Testis (tissue), 3 donors: ENCODE results near the gene SRD5A1. TPM values are rescaled to one million over a fixed set of nuclear protein-coding genes. Genes with fewer than 3 reads are reported as not detected.

Source experiments
- DNase-seq: peaks from one replicate; pipeline ENCODE4 v3.0.0-alpha.2; 2019
- H3K27ac ChIP-seq, 2 donors: fragments of 200-600 bp; sonication (generic); one replicate each; pipeline ENCODE4 v1.5.1; 2019
- H3K27me3 ChIP-seq: fragments of 200-600 bp; sonication (generic); one replicate; pipeline ENCODE4 v1.5.1; 2019
- H3K36me3 ChIP-seq: fragments of 200-600 bp; sonication (generic); one replicate; pipeline ENCODE4 v1.5.1; 2017; ENCODE audit warnings: low read depth; ENCODE audit errors: missing control alignments
- H3K4me1 ChIP-seq: fragments of 200-600 bp; sonication (generic); one replicate; pipeline ENCODE4 v1.5.1; 2019
- H3K4me3 ChIP-seq, 2 donors: fragments of 200-600 bp; sonication (generic); one replicate each; pipeline ENCODE4 v1.5.1; 2017 to 2019
- H3K9me3 ChIP-seq: fragments of 200-600 bp; sonication (generic); one replicate; pipeline ENCODE4 v1.5.1; 2017
- POLR2A ChIP-seq: fragments of 450-650 bp; IDR thresholded peaks from one replicate; pipeline ENCODE4 v1.6.1; 2017; ENCODE audit warnings: antibody characterized with exemption, mild to moderate bottlenecking, moderate library complexity
- WGBS, 2 donors: methylation state at CpG; one replicate each; pipeline ENCODE4 v1.1.5; 2018; 5-methylcytosine and 5-hydroxymethylcytosine counted together
- intact Hi-C: fragments of 100-400 bp; cut with DNase I; formaldehyde crosslinking; loops from one replicate; pipeline ENCODE4 v1.15.1; 2023; ENCODE audit warnings: low total_unique reads
- polyA plus RNA-seq: library from polyadenylated mRNA; stranded (reverse); fragments of 350-450 nt; fragmentation: Illumina TruSeq; extraction: RNeasy Lipid Tissue Mini Kit (QIAGEN cat#74804); gene quantifications from one replicate; pipeline ENCODE4 v1.2.3, GENCODE V29; 2014; ENCODE audit warnings: low read depth, low replicate concordance; ENCODE audit not compliant: insufficient read depth
- total RNA-seq, 2 donors: library from RNA; depleted of rRNA; stranded (reverse); fragments of >200 nt; gene quantifications; one replicate each; pipeline ENCODE4 v1.2.3, GENCODE V29; 2016
- TF ChIP-seq, protein P1 (sequence below), 3 experiments: fragments of 450-650 bp in 2 of 3; fragments of 200-600 bp in 1 of 3; sonication (generic) in 1 of 3; IDR thresholded peaks; one replicate each; pipeline ENCODE4 v1.5.1; 2016 to 2019; ENCODE audit warnings: antibody characterized with exemption in 3 of 3, mild to moderate bottlenecking in 2 of 3, moderate library complexity in 1 of 3

The SRD5A1 gene
- total and polyA plus RNA-seq, 3 donors from 2014 or later = 3.8 to 13.9 (median 7.9) TPM

DNA sequence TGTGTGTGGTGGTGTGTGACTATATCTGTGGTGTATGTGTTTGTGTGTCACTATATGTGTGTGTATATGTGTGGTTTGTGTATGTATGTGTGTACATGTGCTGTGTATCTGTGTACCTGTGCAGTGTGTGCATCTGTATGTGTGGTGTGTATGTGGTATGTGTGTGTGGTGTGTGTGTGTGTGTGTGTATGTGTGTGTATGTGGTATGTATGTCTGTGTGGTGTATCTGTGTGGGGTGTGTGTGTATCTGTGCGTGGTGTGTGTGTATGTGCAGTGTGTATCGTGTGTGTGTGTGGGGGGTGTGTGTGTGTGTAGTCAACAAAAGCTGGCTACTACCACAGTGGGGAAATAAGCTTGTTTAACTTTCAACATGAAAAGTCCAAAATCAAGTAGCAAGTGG is 48.4 kb downstream of the SRD5A1 start:
- Histone ChIP-seq H3K27ac (no peak overlapping the region), H3K36me3 (no peaks in the 10 kb centered on the region), H3K9me3 (no peaks in the 10 kb centered on the region), H3K4me1 (no peaks in the 10 kb centered on the region), H3K27me3 (no peaks in the 10 kb centered on the region), H3K4me3 (no peak overlapping the region)
- no peak for DNase-seq
- 36 to 42% methylated on average over 2 of the region's 2 CpGs for WGBS, 2 donors
- intact Hi-C loops = no loop called here
- TF ChIP-seq, protein P1, sequence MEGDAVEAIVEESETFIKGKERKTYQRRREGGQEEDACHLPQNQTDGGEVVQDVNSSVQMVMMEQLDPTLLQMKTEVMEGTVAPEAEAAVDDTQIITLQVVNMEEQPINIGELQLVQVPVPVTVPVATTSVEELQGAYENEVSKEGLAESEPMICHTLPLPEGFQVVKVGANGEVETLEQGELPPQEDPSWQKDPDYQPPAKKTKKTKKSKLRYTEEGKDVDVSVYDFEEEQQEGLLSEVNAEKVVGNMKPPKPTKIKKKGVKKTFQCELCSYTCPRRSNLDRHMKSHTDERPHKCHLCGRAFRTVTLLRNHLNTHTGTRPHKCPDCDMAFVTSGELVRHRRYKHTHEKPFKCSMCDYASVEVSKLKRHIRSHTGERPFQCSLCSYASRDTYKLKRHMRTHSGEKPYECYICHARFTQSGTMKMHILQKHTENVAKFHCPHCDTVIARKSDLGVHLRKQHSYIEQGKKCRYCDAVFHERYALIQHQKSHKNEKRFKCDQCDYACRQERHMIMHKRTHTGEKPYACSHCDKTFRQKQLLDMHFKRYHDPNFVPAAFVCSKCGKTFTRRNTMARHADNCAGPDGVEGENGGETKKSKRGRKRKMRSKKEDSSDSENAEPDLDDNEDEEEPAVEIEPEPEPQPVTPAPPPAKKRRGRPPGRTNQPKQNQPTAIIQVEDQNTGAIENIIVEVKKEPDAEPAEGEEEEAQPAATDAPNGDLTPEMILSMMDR (IDR thresholded peaks at IDR 0.05) = no peak
- no peak for TF ChIP-seq POLR2A

DNA sequence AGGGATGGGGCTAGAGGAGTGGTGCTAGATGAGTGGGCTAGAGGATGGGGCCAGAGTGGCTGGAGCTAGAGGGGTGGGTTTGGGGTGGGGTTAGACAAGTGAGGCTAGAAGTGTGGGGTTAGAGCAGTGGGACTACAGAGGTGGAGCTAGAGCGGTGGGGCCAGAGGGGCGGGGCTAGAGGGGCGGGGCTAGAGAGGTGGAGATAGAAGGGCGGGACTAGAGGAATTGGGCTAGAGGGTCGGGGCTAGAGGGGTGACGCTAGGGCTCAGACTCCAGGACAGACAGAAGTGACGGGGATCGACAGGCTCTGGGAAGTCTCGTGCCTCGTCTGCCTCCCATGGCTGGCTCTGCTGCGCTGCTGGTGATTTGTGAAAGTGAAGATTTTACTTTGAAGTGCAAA is 49.0 kb downstream of the SRD5A1 start:
- Histone ChIP-seq H3K27me3 (no peaks in the 10 kb centered on the region), H3K9me3 (no peaks in the 10 kb centered on the region), H3K36me3 (no peaks in the 10 kb centered on the region), H3K4me1 (no peaks in the 10 kb centered on the region), H3K4me3 (no peak overlapping the region), H3K27ac (no peak overlapping the region)
- WGBS, 2 donors = 38 to 53% methylated on average over 11 of the region's 11 CpGs
- DNase-seq = no peak
- TF ChIP-seq, protein P1 (IDR thresholded peaks at IDR 0.05) = no peak
- no peak for TF ChIP-seq POLR2A
- intact Hi-C loops = no loop called here

DNA sequence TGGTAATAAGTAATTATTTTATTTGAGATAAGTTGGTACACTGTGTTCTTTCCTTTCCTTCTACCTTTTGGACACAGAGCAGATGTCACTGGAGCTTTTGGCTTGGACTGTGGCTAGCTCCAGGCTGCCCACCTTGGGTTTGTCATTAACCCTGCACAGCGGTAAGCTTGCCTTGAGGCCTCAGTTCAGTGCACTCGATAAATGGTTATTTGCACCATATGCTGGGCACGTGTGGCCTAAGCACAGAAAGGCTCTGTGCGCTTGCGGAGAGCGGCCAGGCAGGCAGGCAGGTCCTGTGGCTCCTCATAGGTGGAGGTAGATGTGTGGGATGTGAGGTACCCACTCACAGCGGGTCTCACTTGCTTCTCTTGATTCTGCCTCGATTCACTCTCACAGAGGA is 50.0 kb downstream of the SRD5A1 start:
- H3K36me3 ChIP-seq = no peaks in the 10 kb centered on the region
- intact Hi-C loops = no loop called here
- TF ChIP-seq POLR2A = no peak
- TF ChIP-seq, protein P1 (IDR thresholded peaks at IDR 0.05) = no peak
- no peaks in the 10 kb centered on the region for H3K27me3 ChIP-seq
- WGBS, 2 donors = 88 to 93% methylated on average over 8 of the region's 8 CpGs
- no peak overlapping the region for H3K4me3 ChIP-seq
- no peaks in the 10 kb centered on the region for H3K9me3 ChIP-seq
- no peaks in the 10 kb centered on the region for H3K4me1 ChIP-seq
- no peak for DNase-seq
- no peak overlapping the region for H3K27ac ChIP-seq

DNA sequence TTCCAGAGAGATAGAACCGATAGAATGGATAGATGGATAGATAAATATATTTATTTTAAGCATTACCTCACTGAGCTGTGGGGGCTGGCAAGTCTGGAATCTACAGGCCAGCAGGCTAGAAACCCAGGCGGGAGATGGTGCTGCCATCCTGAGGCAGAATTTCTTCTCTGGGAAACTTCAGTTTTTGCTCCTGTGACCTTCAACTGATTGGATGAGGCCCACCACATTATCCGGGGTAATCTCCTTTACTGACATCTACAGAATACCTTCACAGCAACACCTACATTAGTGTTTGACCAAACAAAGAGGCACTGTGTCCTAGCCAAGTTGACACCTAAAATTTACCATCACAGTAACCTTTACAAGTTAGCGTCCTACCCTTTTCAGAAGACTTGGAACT is 50.8 kb downstream of the SRD5A1 start:
- no peak overlapping the region for H3K4me3 ChIP-seq
- H3K27ac ChIP-seq = no peak overlapping the region
- no peaks in the 10 kb centered on the region for H3K36me3 ChIP-seq
- intact Hi-C loops = no loop called here
- H3K27me3 ChIP-seq = no peaks in the 10 kb centered on the region
- no peaks in the 10 kb centered on the region for H3K9me3 ChIP-seq
- WGBS, 2 donors = 75 to 78% methylated on average over 4 of the region's 4 CpGs
- no peak for DNase-seq
- TF ChIP-seq, protein P1 (IDR thresholded peaks at IDR 0.05) = no peak
- H3K4me1 ChIP-seq = no peaks in the 10 kb centered on the region

DNA sequence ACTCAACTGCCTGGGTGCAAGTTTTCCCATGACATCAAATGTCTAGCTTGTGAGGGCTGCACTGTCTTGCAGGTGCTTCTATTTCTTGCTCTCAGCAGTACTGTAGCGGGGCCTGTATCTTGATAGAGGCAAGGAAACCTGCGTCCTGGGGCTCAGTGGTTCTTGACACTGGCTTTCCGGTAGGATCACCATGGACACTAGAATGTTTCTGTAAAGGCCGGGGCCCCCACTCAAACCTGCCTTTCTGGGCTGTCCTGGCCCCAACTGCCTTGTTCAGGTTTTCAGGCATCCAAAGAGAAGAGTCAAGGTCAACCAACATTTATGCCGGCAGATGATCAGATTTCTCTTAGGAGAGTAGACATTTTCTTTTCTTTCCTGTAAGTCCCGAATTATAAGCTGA is 53.3 kb downstream of the SRD5A1 start:
- TF ChIP-seq POLR2A = no peak
- TF ChIP-seq, protein P1 (IDR thresholded peaks at IDR 0.05) = no peak
- WGBS, 2 donors = 39 to 45% methylated on average over 6 of the region's 6 CpGs
- intact Hi-C loops = no loop called here
- no peak overlapping the region for H3K27ac ChIP-seq
- H3K36me3 ChIP-seq = no peaks in the 10 kb centered on the region
- DNase-seq = no peak
- H3K9me3 ChIP-seq = no peaks in the 10 kb centered on the region
- no peak overlapping the region for H3K4me3 ChIP-seq
- no peaks in the 10 kb centered on the region for H3K4me1 ChIP-seq
- H3K27me3 ChIP-seq = no peaks in the 10 kb centered on the region
